Lower lobe of right lung (tissue), 2 donors: ENCODE data around the gene CFAP54. TPM values are rescaled to one million over a fixed set of nuclear protein-coding genes. Genes with fewer than 3 reads are reported as not detected.
A peak's percentile ranks its signal among the peaks of the same experiment; 100 is the strongest.
"Not testable (repeated sequence)": the region's sequence is repeated elsewhere in the genome, so short reads cannot be mapped to it uniquely, and the experiment has no call there.

ENCODE experiments used
- ATAC-seq, 2 donors: fragments of 200-7000 bp; cut with Tn5 transposase; one replicate each; pipeline ENCODE4 v1.9.1; 2020 to 2022; ENCODE audit warnings: mild to moderate bottlenecking in 2 of 2, moderate library complexity in 2 of 2
- DNase-seq: peaks from one replicate; pipeline ENCODE4 v3.0.0-alpha.2; 2020
- H3K27ac ChIP-seq: fragments of 200-600 bp; one replicate; pipeline ENCODE4 v1.8.0; 2022
- H3K27me3 ChIP-seq: fragments of 200-600 bp; one replicate; pipeline ENCODE4 v1.8.0; 2022; ENCODE audit warnings: low read depth
- H3K36me3 ChIP-seq: fragments of 200-600 bp; one replicate; pipeline ENCODE4 v1.8.0; 2022; ENCODE audit warnings: mild to moderate bottlenecking
- H3K4me1 ChIP-seq: fragments of 200-600 bp; one replicate; pipeline ENCODE4 v1.8.0; 2022
- H3K4me3 ChIP-seq: fragments of 200-600 bp; one replicate; pipeline ENCODE4 v1.8.0; 2022; ENCODE audit warnings: mild to moderate bottlenecking
- H3K9me3 ChIP-seq: fragments of 200-600 bp; one replicate; pipeline ENCODE4 v1.8.0; 2022
- CTCF ChIP-seq: fragments of 200-600 bp; IDR thresholded peaks from one replicate; pipeline ENCODE4 v1.8.0; 2022; ENCODE audit warnings: antibody characterized with exemption, mild to moderate bottlenecking
- intact Hi-C: fragments of 100-400 bp; cut with DNase I; formaldehyde crosslinking; loops from one replicate; pipeline ENCODE4 v1.11.0; 2022
- total RNA-seq: library from RNA; stranded (reverse); fragmentation: NEBNext Ultra II Directional; extraction: Animal tissue kit (Norgen Biotek cat#: 25700); gene quantifications from one replicate; pipeline ENCODE4 v1.2.1, GENCODE V29; 2021
- donor health status: DM: no; HTN: yes; CAD: no; lungs with severe emphysema.

The CFAP54 gene
- total RNA-seq, 1 donor from 2014 or later: 7.9 TPM

DNA sequence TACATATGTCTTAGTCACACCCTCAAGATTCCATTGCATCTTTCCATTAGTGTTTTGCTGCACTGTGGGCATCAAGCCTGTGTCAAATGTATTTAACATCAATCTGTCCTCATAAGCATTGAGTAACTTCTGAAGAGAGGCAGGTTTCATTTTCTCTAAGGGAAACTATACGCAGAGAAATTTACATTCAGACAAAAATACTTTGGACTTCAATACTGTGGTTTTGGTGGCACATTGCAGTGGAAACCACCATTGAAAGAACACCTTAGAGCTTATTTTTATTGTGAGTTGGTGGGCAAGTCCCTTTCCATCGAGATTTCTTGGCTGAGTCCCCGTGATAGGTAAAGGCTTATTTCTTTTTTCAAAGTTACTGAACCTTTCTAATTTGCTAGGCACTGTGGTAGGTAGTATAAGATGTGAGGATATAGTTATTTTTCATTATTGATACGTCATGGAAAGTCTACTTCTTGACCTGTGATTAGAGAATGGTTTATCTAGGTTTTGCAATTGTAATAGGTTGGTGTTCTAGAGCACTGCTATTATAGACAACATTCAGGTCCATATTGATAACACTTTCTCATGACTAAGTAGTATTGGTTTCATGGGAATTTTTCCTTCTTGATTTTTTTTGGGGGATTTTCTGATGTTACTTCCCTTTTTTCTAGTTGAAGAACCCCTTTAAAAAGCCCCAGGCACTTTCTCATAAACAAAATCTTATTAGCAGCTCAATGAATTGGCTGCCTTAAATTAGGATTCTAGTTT is 81.9 kb downstream of the CFAP54 start:
- no peak overlapping the region for H3K4me3 ChIP-seq
- no peak overlapping the region for H3K27ac ChIP-seq
- no peak for ATAC-seq
- H3K4me1 ChIP-seq: no peaks in the 10 kb centered on the region
- DNase-seq: no peak
- H3K27me3 ChIP-seq: no peaks in the 10 kb centered on the region
- no peak for TF ChIP-seq CTCF
- no peaks in the 10 kb centered on the region for H3K9me3 ChIP-seq
- intact Hi-C loops: no loop called here
- no peaks in the 10 kb centered on the region for H3K36me3 ChIP-seq

- intact Hi-C loops: no loop called here
- Histone ChIP-seq H3K4me1 (no peaks in the 10 kb centered on the region), H3K27ac (no peak overlapping the region), H3K36me3 (no peaks in the 10 kb centered on the region), H3K27me3 (no peaks in the 10 kb centered on the region), H3K9me3 (no peaks in the 10 kb centered on the region), H3K4me3 (no peak overlapping the region)
- ATAC-seq (peak; percentile 58 to 61), DNase-seq (no peak)
- TF ChIP-seq CTCF: peak; percentile 59
Measured at GRCh38 chr12:96578526-96579125, 89.2 kb downstream of the CFAP54 start.

DNA sequence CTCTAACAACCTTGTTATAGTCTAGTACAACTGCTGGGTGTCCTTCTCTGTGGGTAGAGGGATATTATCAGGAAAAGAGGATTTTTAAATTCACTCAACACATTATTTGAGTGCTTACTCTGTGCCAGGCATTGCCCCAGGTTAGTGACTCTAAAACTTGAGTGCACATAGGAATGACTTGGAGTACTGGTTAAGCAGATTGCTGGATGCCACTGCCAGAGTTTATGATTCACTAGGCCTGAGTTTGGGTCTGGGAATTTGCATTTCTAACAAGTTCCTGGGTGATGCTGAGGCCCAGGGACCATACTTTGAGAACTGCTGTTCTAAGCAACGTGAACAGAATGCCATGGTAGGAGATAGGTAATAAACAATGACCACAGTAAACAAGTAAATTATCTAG is 96.6 kb downstream of the CFAP54 start:
- ATAC-seq (no peak), DNase-seq (no peak)
- H3K4me3 ChIP-seq: no peak overlapping the region
- no peaks in the 10 kb centered on the region for H3K9me3 ChIP-seq
- H3K27ac ChIP-seq: no peak overlapping the region
- no peaks in the 10 kb centered on the region for H3K27me3 ChIP-seq
- intact Hi-C loops: no loop called here
- no peak for TF ChIP-seq CTCF
- no peaks in the 10 kb centered on the region for H3K36me3 ChIP-seq
- no peaks in the 10 kb centered on the region for H3K4me1 ChIP-seq

- intact Hi-C loops: no loop called here
- Histone ChIP-seq H3K36me3 (no peaks in the 10 kb centered on the region), H3K27me3 (no peaks in the 10 kb centered on the region), H3K9me3 (no peaks in the 10 kb centered on the region), H3K27ac (no peak overlapping the region), H3K4me1 (no peaks in the 10 kb centered on the region), H3K4me3 (no peak overlapping the region)
- no peak for ATAC-seq
- no peak for DNase-seq
- no peak for TF ChIP-seq CTCF
Measured at GRCh38 chr12:96587691-96588090, 98.3 kb downstream of the CFAP54 start.

- no peaks in the 10 kb centered on the region for H3K27me3 ChIP-seq
- TF ChIP-seq CTCF: no peak
- intact Hi-C loops: no loop called here
Measured at GRCh38 chr12:96590970-96591369, 101.6 kb downstream of the CFAP54 start.

DNA sequence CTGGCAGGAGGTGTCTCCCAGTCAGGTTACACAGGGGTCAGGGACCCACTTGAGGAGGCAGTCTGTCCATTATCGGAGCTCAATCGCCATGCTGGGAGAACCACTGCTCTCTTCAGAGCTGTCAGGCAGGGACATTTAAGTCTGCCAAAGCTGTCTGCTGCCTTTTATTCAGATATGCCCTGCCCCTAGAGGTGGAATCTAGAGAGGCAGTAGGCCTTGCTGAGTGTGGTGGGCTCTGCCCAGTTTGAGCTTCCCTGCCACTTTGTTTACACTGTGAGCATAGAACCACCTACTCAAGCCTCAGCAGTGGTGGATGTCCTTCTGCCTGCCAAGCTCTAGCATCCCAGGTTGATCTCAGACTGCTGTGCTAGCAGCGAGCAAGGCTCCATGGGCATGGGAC is 115.0 kb downstream of the CFAP54 start:
- intact Hi-C loops, H3K36me3 ChIP-seq: not testable (repeated sequence)

More at GRCh38 chr12:96590970-96591369, 101.6 kb downstream of the CFAP54 start:
- Histone ChIP-seq H3K27ac (no peak overlapping the region), H3K4me3 (no peak overlapping the region), H3K36me3 (no peaks in the 10 kb centered on the region), H3K9me3 (no peaks in the 10 kb centered on the region), H3K4me1 (no peaks in the 10 kb centered on the region)
- no peak for ATAC-seq
- DNase-seq: no peak

More for the DNA sequence above, 115.0 kb downstream of the CFAP54 start:
- H3K9me3 ChIP-seq, H3K4me3 ChIP-seq, ATAC-seq, H3K4me1 ChIP-seq, H3K27me3 ChIP-seq, H3K27ac ChIP-seq, DNase-seq: not testable (repeated sequence)
